A673 (cell line): ENCODE measurements around the gene SPC24. TPM values are rescaled to one million over a fixed set of nuclear protein-coding genes. Genes with fewer than 3 reads are reported as not detected.
"Not testable (repeated sequence)": the region's sequence is repeated elsewhere in the genome, so short reads cannot be mapped to it uniquely, and the experiment has no call there.

Source experiments
- BruUV-seq: library from RNA; stranded (reverse); fragments of 400-500 nt; replicated peaks from 2 replicates; lab custom pipeline; 2021; lab: Mats Ljungman, UMichigan
- CTCF ChIA-PET: fragments of 300-600 bp; sonication (Branson Sonifier 250); formaldehyde crosslinking; loops from one replicate; lab custom pipeline; 2022; ENCODE audit warnings: antibody characterized with exemption; lab: Charles Lee
- POLR2A ChIA-PET: fragments of 300-600 bp; sonication (Branson Sonifier 250); formaldehyde crosslinking; loops from one replicate; lab custom pipeline; 2022; ENCODE audit warnings: antibody characterized with exemption; ENCODE audit not compliant: low non-redundant PET; lab: Charles Lee
- DNase-seq: peaks from one replicate; pipeline ENCODE4 v3.0.0-alpha.2; 2015; ENCODE audit warnings: low spot score
- H3K27ac ChIP-seq: fragments of 200-600 bp; sonication (generic); 2 replicates; pipeline ENCODE4 v1.5.1; 2016; ENCODE audit warnings: mixed run types, low read depth, mild to moderate bottlenecking, mixed read lengths, antibody characterized with exemption, low read length; ENCODE audit not compliant: poor library complexity, severe bottlenecking
- H3K27me3 ChIP-seq: fragments of 200-600 bp; sonication (generic); replicated peaks from 2 replicates; pipeline ENCODE4 v1.6.1; 2017; ENCODE audit warnings: mixed run types, low read depth, mild to moderate bottlenecking, mixed read lengths, antibody characterized with exemption, low read length; ENCODE audit not compliant: insufficient read depth, poor library complexity
- H3K36me3 ChIP-seq: fragments of 200-600 bp; sonication (generic); 2 replicates; pipeline ENCODE4 v1.6.1; 2016; ENCODE audit warnings: mixed run types, mild to moderate bottlenecking, mixed read lengths, antibody characterized with exemption, low read length; ENCODE audit not compliant: insufficient read depth, poor library complexity, severe bottlenecking
- H3K4me1 ChIP-seq: fragments of 200-600 bp; sonication (generic); 2 replicates; pipeline ENCODE4 v1.6.1; 2017; ENCODE audit warnings: mixed run types, mild to moderate bottlenecking, mixed read lengths, antibody characterized with exemption, low read length; ENCODE audit not compliant: insufficient read depth, poor library complexity, severe bottlenecking
- H3K4me3 ChIP-seq: fragments of 200-600 bp; sonication (generic); 2 replicates; pipeline ENCODE4 v1.5.1; 2016; ENCODE audit warnings: low read depth, mixed run types, mild to moderate bottlenecking, mixed read lengths, low read length; ENCODE audit not compliant: poor library complexity, severe bottlenecking
- H3K9me3 ChIP-seq: fragments of 200-600 bp; sonication (generic); 2 replicates; pipeline ENCODE4 v1.6.1; 2016; ENCODE audit warnings: mixed run types, low read depth, mild to moderate bottlenecking, mixed read lengths, antibody characterized with exemption, low read length; ENCODE audit not compliant: poor library complexity, severe bottlenecking
- EZH2 ChIP-seq: fragments of 200-600 bp; sonication (generic); IDR thresholded peaks from 2 replicates; pipeline ENCODE4 v1.6.1; 2017; ENCODE audit warnings: borderline replicate concordance, low read depth, mild to moderate bottlenecking, mixed read lengths, antibody characterized with exemption, low read length; ENCODE audit not compliant: poor library complexity, severe bottlenecking
- intact Hi-C: fragments of 100-400 bp; cut with micrococcal nuclease; formaldehyde crosslinking; loops from one replicate; pipeline ENCODE4 v1.10.0; 2022; ENCODE audit not compliant: unreplicated experiment
- total RNA-seq: library from RNA; stranded (reverse); gene quantifications from 2 replicates; pipeline ENCODE4 v1.2.3, GENCODE V29; 2021
- TF ChIP-seq, protein P1 (sequence below): fragments of 300-800, 200-600 bp; sonication (generic); conservative IDR thresholded peaks from 2 replicates; pipeline ENCODE4 v1.5.1; 2017; ENCODE audit warnings: low read depth, mild to moderate bottlenecking, antibody characterized with exemption, low read length, moderate library complexity, mixed read lengths

SPC24 gene
- total RNA-seq, 1 experiment from 2014 or later, result 97.6 TPM

DNA sequence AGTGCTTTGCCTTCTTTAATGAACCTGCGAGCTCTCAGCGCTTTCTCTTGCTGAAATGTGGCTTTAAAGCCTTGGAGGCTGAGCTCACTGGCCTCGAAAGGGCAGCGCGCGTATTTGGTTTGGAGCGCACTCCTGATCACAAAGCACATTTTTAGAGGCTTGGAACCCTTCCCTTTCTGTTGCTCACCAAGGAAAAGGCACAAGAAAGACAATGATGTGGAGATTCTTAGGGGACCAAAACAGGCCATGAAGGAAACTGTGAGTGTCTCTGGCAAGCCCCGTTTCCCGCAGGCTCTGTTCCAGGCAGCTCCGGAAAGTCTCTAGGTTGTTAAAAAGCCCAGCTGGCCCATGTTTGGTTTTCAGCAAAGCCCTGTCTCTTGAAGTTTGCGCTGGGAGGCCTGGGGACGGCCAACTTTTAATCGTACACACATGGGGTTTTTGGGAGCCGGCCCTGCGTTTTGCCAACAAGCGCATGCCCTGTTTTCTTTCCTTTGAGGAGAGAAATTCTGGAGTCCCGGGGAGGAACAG is 9.4 kb upstream of the SPC24 start:
- CTCF ChIA-PET, result no interaction called here
- Histone ChIP-seq H3K36me3 (peaks cover 13% of the 10 kb centered on the region), H3K4me3 (no peak overlapping the region), H3K4me1 (no peaks in the 10 kb centered on the region), H3K27me3 (no peaks in the 10 kb centered on the region), H3K27ac (peak overlapping the region; percentile 22), H3K9me3 (peaks cover 5% of the 10 kb centered on the region)
- TF ChIP-seq, protein P1, sequence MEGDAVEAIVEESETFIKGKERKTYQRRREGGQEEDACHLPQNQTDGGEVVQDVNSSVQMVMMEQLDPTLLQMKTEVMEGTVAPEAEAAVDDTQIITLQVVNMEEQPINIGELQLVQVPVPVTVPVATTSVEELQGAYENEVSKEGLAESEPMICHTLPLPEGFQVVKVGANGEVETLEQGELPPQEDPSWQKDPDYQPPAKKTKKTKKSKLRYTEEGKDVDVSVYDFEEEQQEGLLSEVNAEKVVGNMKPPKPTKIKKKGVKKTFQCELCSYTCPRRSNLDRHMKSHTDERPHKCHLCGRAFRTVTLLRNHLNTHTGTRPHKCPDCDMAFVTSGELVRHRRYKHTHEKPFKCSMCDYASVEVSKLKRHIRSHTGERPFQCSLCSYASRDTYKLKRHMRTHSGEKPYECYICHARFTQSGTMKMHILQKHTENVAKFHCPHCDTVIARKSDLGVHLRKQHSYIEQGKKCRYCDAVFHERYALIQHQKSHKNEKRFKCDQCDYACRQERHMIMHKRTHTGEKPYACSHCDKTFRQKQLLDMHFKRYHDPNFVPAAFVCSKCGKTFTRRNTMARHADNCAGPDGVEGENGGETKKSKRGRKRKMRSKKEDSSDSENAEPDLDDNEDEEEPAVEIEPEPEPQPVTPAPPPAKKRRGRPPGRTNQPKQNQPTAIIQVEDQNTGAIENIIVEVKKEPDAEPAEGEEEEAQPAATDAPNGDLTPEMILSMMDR, result no peak
- no peak for TF ChIP-seq EZH2
- intact Hi-C loops, result no loop called here
- BruUV-seq, result no TSS peak
- no peak for DNase-seq
- POLR2A ChIA-PET, result no interaction called here

DNA sequence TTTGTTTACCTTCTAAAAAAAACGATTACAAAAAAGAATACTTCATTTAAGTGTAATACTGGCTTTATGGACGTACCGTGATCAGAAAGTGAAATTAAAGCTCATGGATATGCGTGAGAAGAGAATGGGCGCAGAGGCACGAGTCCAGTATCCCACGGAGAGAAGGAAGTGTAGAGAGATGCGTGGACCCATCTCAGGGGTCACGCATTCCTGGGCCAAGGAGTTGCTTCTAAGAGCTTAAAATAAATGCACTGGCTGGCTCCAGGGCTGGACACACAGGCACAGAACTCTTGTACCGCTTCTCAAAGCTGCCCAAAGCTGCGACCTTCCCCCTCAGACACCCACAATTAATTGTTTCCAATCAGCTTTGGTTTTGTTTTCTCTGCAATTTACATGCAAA is 8.7 kb upstream of the SPC24 start:
- Histone ChIP-seq H3K36me3 (peaks cover 10% of the 10 kb centered on the region), H3K9me3 (peaks cover 5% of the 10 kb centered on the region), H3K4me1 (no peaks in the 10 kb centered on the region), H3K27me3 (no peaks in the 10 kb centered on the region), H3K4me3 (no peak overlapping the region), H3K27ac (no peak overlapping the region)
- DNase-seq, result no peak
- POLR2A ChIA-PET, result no interaction called here
- CTCF ChIA-PET, result no interaction called here
- BruUV-seq, result TSS peak; percentile 80
- TF ChIP-seq, protein P1, result no peak
- no peak for TF ChIP-seq EZH2
- intact Hi-C loops, result no loop called here

DNA sequence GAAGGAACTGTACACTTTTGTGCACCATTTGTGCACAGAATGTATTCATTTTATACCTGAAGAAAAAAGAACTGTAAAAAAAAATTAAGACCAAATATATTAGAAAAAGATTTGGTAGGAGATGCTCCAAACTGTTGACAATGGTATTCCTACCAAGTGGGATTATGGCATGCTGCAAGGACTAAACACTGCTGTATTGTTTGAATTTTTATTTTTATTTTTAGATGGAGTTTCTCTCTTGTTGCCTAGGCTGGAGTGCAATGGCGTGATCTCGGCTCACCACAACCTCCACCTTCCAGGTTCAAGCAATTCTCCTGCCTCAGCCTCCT is 4.8 kb upstream of the SPC24 start:
- DNase-seq, H3K4me1 ChIP-seq, H3K36me3 ChIP-seq, BruUV-seq, POLR2A ChIA-PET, H3K4me3 ChIP-seq, H3K9me3 ChIP-seq, intact Hi-C loops, H3K27ac ChIP-seq, H3K27me3 ChIP-seq, CTCF ChIA-PET: not testable (repeated sequence)

DNA sequence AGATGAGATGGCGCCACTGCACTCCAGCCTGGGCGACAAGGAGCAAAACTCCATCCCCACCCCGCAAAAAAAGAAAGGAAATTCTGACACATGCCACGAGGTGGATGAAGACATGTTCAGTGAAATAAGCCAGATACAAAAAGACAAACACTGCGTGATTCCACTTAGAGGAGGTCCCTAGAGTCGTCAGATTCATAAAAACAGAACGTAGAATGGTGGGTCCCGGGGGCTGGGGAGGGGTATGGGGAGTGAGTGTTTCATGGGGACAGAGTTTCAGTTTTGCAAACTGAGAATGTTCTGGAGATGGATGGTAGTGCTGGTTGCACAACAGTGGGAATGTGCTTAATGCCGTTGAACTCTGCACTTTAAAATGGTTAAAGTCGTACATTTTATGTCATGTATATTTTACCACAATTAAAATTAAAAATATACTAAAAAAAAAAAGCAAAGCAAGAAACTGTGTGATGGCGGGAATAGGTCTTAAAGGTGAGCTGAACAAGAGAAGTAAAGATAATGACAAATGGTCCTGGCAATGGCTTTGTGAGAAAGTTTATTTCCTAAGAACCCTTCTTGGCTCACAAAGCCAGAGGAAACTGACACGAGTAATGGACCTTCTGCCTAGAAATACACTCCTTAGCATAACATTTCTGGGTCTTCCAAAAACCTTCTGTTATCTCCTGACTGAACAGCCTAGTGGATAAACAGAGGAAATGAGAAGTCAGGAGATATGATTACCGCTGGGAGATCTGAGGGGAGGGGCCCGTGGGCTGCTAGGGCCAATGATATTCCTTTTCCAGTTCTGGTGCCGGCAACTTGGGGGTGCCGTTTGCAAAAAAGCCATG is 4.2 kb upstream of the SPC24 start:
- peaks cover 3% of the 10 kb centered on the region for H3K36me3 ChIP-seq
- H3K27ac ChIP-seq, result no peak overlapping the region
- peaks cover 5% of the 10 kb centered on the region for H3K9me3 ChIP-seq
- intact Hi-C loops, result no loop called here
- POLR2A ChIA-PET, result no interaction called here
- H3K4me1 ChIP-seq, result peaks cover 4% of the 10 kb centered on the region
- no peak overlapping the region for H3K4me3 ChIP-seq
- no peak for DNase-seq
- BruUV-seq, result no TSS peak
- TF ChIP-seq, protein P1, result no peak
- no peak for TF ChIP-seq EZH2
- H3K27me3 ChIP-seq, result no peaks in the 10 kb centered on the region
- CTCF ChIA-PET, result no interaction called here
